HTR-8/SVneo (cell line): ENCODE measurements around the gene RASGRF1.

Experiments used
- DNase-seq: peaks from one replicate; pipeline ENCODE4 v3.0.0; 2011; ENCODE audit warnings: low spot score, mixed read lengths; ENCODE audit not compliant: insufficient read length
- FAIRE-seq: peaks from 2 replicates; lab custom pipeline; 2011; peaks lifted over from hg19 to GRCh38; lab: Jason Lieb, UNC

The RASGRF1 gene

DNA sequence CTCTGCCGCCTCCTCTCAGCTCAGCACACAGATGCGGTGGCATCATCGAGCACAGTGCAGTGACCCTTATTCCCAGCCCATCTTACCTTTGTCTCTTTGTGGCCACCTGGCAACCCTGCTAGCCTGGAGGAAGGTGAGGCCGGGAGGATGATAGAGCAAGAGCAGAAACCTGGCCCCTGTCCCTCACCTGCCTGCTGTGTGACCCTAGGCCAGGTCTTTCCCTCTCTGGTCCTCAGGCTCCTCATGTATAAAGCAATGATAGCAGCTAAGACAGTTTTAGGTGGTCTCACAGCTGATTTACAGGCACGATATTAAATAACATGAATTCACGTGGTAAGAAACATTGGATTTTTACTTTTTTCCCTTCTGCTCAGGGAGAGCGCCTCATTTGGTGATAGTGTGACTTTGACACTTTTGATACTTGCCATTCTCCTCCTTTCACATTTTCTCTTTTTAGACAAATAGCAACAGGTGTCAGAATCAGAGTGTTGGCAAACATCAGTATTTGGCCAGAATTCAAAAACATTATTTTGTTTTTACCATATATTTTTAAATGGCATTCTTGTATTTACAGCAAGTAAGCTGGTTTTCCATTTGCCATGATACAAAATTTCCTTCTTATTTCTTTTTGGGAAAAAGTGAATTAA is 116.2 kb downstream of the RASGRF1 start:
- no peak for FAIRE-seq
- DNase-seq = no peak

DNA sequence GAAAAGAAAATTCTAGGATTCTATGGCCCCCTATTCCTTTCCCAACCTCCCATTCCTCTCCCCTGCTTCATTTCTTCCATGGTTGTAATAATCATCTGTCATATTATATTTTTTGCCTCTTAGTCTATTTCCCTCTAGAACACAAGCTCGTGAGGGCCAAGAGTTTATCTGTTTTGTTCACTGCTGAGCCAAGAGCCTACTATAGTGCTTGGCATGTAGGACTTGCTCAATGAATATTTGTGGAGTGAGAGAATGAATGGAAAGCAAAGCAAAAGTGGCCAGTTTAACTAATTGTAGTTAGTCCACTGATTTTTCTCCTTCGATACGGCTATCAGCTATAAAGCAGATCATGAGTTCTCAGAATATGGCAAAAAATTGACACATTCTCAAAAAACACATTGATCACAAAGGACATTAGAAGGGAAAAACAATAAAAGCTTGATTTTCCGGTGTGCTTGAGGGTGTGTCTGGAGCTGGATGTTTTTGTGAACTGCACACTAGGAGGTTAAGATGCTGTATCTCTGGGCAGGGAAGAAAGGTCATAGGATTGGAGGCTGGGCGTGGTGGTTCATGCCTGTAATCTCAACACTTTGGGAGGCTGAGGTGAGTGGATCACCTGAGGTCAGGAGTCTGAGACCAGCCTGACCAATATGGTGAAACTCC is 120.8 kb downstream of the RASGRF1 start:
- DNase-seq (no peak), FAIRE-seq (no peak)

DNA sequence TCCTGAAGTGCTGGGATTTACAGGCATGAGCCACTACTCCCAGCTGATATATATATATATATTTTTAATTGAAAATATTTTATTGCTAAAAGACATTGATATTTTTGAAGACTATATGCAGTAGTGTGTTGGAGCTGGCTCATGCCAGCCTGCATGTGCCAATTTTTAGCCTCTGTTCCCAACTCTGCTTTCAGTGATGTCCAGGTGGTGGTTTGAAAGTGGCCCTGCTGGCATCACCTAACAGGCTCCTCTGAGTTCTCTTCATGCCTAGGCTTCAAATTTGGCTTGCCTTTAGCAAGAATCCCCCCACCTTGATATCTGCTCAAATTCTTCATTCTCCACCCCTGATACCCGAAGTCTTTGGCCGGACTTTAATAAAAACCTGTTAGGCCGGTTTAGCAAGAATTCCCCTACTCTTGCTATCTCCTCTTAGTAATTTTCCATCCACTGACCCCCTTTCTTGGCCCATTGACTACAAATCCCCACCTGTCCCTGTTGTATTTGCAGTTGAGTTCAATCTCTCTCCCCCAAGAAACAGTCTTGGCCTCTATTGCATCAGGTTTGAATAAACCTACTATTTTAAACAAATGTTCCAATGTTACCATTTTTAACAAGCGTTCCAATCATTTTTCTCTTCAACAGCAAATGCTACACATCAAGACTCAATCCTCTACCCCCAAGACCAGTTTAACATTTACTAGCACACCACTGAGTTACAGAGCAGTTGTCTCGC is 121.9 kb downstream of the RASGRF1 start:
- FAIRE-seq (no peak), DNase-seq (no peak)

GRCh38 chr15:78968114-78968513 is 122.5 kb downstream of the RASGRF1 start:
- no peak for DNase-seq
- no peak for FAIRE-seq

DNA sequence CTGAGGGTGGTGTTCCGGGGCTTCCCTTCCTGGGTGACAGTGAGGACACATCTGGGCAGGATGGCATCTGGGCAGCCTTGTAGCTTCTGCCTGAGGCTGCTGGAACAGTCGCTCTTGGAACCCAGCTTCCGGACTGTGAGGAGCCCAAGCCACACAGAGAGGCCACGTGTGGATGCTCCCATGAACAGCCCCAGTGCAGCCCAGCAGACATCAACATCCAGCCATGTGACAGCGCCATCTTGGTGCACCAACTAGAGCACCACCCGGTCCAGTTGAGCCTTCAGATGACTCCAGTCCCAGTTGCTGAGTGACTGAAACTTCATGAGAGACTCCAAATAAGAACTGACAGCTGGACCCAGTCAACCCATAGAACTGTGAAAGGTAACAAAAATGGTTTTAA is 130.3 kb downstream of the RASGRF1 start:
- FAIRE-seq = no peak
- no peak for DNase-seq

GRCh38 chr15:78959360-78959759 is 131.2 kb downstream of the RASGRF1 start:
- FAIRE-seq (no peak), DNase-seq (no peak)

DNA sequence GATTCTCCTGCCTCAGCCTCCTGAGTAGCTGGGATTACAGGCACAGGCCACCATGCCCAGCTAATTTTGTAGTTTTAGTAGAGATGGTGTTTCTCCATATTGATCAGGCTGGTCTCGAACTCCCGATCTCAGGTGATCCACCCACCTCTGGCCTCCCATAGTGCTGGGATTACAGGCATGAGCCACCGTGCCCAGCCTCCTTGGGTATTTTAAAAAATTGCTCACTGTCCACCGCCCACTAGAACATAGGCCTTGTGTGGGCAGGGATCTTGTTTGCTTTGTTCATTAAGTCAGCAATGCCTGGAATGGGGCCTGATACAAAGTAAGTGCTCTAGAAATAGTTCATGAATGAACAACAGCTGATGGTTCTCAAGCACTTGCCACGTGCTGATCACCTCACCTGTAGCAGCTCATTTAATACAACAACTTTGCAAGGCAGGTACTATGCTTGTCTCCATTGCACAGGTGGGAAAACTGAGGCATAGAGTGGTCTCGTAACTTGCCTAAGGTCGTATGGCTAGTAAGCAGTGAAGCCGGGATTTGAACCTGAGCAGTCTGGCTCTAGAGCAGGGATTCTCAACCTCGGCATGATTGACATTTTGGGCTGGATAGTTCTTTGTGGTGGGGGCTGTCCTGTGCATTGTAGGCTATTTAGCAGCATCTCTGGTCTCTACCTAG is 133.0 kb downstream of the RASGRF1 start:
- no peak for DNase-seq

GRCh38 chr15:78956937-78957336 is 133.6 kb downstream of the RASGRF1 start:
- FAIRE-seq (no peak), DNase-seq (no peak)

More for the DNA sequence above, 133.0 kb downstream of the RASGRF1 start:
- no peak for FAIRE-seq

DNA sequence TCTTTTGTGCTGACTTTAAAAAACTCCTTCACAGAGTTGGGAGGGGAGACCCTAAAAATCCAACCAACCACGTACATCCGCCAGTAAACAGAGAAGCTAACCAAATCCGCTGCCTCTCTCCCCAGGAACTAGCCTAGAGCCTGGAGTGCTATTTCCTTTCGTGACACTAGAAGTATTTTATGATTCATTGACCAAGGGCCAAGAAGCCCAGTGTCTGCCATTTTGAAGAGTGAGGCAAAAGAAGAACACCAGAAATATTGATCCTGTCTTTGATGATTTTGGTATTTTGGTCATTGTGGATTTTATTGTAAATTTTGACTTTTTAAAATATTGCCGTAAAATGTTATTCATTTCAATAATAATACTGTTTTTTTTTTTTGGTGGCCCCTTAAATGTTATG is 135.2 kb downstream of the RASGRF1 start:
- FAIRE-seq (no peak), DNase-seq (no peak)

GRCh38 chr15:78951841-78952238 is 138.7 kb downstream of the RASGRF1 start:
- DNase-seq (no peak), FAIRE-seq (no peak)

GRCh38 chr15:78950902-78951840 is 139.4 kb downstream of the RASGRF1 start:
- FAIRE-seq (no peak), DNase-seq (no peak)

DNA sequence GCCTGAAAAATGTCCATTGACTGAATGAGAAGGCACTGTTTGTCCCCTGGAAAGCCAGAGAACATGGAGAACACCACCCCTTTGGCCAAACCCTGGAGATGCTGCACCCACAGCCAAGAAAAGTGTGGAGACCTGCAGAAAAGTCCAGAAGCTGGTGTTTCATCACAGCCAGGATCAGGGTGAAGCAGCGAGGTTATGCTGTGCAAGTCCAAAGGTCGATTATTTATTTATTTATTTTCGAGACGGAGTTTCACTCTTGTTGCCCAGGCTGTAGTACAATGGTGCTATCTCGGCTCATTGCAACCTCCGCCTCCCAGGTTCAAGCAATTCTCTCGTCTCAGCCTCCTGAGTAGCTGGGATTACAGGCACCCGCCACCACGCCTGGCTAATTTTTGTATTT is 140.2 kb downstream of the RASGRF1 start:
- no peak for FAIRE-seq
- no peak for DNase-seq

DNA sequence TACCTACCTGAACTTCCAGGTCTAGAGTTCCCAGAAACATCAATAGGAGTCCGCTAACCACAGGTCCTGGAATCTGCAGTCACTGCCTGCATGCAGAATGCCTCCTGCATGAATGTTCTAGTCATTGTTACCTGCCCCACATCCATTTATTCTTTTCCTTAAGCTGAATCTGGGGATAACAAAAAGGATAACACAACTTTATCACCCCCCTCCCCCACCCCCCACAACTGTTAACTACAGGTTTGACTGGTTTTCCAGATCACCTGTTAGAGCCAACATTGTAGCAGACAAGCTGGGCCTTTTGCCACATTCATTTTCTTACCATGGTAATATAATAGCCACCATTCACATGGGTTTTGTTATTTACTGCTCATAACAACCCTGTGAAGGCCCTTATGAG is 141.1 kb downstream of the RASGRF1 start:
- DNase-seq (no peak), FAIRE-seq (no peak)

DNA sequence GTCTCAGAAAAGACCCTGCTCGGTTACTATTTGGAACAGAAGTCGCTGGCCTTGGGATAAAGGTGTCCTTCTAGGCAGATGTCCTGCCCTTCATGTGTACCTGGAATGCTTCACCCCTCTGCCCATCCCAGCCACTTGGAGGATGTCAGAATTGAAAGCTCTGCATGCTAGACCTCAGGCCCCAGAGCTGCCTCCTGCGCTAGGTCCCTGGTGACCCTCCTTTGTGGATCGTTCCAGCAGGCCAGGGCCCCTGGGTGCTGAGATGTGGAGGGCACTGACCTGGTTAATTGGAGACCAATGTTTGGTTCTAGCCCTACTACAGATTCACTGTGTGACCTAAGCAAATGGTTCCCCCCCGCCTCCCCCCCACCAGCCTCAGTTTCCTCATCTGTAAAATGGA is 143.1 kb downstream of the RASGRF1 start:
- FAIRE-seq (no peak), DNase-seq (no peak)

DNA sequence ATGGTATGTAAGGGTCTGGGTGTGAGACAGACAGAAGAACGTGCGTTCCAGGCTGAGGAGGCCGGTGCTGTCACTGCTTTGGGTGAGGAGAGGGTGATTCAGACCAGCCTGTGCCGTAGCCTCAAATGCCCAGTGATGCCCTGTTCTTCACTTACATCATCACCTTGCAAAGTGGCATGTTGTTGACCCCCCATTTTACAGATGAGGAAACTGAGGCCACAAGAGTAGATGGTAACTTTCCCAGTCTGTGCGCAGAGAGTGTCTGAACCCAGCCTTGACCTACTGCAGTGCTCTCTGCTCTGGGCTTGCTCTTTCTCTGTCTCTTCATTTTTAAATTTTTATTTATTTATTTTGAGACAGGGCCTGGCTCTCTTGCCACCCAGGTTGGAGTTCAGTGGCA is 144.1 kb downstream of the RASGRF1 start:
- DNase-seq (no peak), FAIRE-seq (no peak)

DNA sequence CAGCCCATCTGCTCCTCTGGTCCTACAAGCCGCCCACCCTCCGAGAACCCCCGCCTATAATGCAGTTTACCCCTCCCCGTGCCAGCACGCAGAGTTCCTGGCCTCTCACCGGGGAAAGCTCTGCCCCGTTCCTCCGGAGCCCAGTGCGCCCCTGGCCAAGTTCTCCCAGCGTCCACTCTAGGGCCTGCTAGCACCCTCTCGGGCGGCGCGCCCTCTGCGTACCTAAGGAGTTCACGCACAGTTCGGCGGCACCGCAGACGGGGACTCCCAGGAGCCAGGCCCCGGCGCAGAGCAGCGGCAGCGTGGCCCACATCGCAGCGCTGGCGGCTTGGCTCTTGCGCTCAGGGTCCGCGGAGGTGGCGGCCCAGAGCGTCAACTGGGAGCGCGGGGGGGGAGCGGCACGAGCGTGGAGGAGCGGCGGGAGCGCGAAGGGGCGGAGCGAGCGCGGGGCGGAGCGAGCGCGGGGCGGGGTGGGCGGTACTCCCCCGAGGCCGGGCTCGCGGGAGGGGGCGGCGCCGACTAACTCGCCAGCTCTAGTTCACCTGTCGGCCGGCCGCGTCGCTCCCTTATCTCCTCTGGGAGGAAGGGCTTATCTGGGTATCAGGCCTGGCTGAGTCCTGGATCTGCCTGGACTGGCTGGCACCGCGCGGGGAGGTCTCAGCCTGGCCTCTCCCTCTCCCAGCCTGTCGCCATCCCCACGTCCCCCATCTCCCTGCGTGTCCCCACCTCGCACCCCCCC is 145.7 kb downstream of the RASGRF1 start, which contains the start of gene CTSH:
CTSH (minus strand) TSS at position 378 of the 739 bp plus-strand sequence; CDS start at position 313, 65 bp downstream.
- peak; percentile 46 for DNase-seq

GRCh38 chr15:78944202-78944625 is 146.4 kb downstream of the RASGRF1 start:
- FAIRE-seq = no peak

More for the DNA sequence above, 145.7 kb downstream of the RASGRF1 start, which contains the start of gene CTSH:
- FAIRE-seq = no peak

DNA sequence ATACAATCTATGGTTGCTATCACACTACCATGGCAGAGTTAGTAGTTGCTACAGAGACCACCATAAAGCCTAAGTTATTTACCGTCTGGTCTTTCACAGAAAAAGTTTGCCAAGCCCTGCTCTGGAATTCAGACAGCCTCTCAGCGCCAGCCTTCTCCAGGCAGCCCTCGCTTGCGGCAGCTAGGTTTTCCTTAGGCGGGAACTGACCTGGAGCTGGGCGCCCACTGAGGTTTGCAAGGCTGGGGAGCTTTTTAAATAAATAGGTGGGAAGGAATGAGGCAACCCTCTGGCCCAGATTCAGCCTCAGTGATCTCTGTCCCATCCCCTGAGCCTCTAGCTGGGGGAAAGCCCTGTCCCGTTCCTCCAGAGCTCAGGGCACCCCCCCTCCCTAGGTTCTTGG is 146.9 kb downstream of the RASGRF1 start:
- DNase-seq (no peak), FAIRE-seq (no peak)

More at GRCh38 chr15:78944202-78944625, 146.4 kb downstream of the RASGRF1 start:
- DNase-seq = no peak

GRCh38 chr15:78942741-78943140 is 147.8 kb downstream of the RASGRF1 start:
- FAIRE-seq = no peak
- DNase-seq = no peak
